ENCODE data around the gene CORO2B. TPM values are rescaled to one million over a fixed set of nuclear protein-coding genes. Genes with fewer than 3 reads are reported as not detected.

Gene CORO2B
- total RNA-seq, 3 donors from 2014 or later, result 1.3 to 4.7 (median 1.9) TPM

DNA sequence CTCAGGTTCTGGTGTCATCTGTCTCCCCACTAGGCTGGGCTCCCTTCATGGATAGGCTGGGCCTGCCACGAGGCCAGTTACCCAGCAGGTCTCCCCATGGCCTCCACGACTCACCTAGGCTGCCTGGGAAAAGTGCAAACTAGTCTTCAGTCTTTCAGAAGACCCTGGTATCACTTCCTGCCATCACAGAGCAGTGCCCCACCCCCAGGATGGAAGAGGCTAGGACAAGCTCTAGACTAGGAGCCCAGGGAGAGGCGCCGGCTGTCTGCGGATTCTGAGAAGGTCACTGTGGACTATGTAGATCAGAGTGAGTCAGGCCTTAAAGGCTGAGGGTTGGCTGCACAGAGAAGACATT is 63.7 kb downstream of the CORO2B start:
- no peak for ATAC-seq
- Histone ChIP-seq H3K4me3 (no peak overlapping the region), H3K9me3 (no peaks in the 10 kb centered on the region), H3K4me1 (ENCODE audit: low read depth) (no peaks in the 10 kb centered on the region), H3K36me3 (ENCODE audit: low read depth) (no peaks in the 10 kb centered on the region)
- TF ChIP-seq, protein P1, sequence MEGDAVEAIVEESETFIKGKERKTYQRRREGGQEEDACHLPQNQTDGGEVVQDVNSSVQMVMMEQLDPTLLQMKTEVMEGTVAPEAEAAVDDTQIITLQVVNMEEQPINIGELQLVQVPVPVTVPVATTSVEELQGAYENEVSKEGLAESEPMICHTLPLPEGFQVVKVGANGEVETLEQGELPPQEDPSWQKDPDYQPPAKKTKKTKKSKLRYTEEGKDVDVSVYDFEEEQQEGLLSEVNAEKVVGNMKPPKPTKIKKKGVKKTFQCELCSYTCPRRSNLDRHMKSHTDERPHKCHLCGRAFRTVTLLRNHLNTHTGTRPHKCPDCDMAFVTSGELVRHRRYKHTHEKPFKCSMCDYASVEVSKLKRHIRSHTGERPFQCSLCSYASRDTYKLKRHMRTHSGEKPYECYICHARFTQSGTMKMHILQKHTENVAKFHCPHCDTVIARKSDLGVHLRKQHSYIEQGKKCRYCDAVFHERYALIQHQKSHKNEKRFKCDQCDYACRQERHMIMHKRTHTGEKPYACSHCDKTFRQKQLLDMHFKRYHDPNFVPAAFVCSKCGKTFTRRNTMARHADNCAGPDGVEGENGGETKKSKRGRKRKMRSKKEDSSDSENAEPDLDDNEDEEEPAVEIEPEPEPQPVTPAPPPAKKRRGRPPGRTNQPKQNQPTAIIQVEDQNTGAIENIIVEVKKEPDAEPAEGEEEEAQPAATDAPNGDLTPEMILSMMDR (IDR thresholded peaks at IDR 0.05), result no peak
- no peak for DNase-seq
- intact Hi-C loops (cut with DNase I, micrococcal nuclease), result no loop called here

DNA sequence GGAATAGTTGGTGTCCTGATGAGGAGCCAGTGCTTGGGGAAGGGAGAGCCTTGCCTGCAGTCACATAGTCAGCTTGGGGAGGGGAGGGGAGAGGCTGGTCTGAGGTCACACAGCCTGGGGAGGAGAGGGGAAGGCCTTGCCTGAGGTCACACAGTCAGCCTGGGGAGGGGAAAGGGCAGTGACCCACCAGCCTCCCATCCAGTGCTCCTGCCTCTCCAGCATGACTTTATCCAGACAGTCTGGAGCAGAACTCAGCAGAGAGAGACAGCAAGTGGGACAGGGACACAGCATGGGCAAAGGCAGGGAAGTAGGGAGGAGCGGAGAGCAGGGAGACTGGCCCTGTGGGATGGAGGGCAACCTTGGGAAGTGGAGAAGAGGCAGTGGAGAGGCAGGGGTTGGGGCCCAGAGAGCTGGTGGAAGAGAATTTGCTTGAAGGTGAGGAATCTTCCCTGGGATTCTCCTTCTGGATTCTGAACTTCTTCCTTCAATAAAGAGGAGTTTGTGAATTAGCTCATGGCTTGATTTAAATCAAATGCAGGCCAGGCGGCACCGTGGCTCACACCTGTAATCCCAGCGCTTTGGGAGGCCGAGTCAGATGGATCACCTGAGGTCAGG is 64.5 kb downstream of the CORO2B start:
- DNase-seq (no peak), ATAC-seq (no peak)
- Histone ChIP-seq H3K4me1 (ENCODE audit: low read depth) (no peaks in the 10 kb centered on the region), H3K4me3 (no peak overlapping the region), H3K9me3 (no peaks in the 10 kb centered on the region), H3K36me3 (ENCODE audit: low read depth) (no peaks in the 10 kb centered on the region)
- TF ChIP-seq, protein P1 (IDR thresholded peaks at IDR 0.05), result no peak
- intact Hi-C loops (cut with DNase I, micrococcal nuclease), result no loop called here

DNA sequence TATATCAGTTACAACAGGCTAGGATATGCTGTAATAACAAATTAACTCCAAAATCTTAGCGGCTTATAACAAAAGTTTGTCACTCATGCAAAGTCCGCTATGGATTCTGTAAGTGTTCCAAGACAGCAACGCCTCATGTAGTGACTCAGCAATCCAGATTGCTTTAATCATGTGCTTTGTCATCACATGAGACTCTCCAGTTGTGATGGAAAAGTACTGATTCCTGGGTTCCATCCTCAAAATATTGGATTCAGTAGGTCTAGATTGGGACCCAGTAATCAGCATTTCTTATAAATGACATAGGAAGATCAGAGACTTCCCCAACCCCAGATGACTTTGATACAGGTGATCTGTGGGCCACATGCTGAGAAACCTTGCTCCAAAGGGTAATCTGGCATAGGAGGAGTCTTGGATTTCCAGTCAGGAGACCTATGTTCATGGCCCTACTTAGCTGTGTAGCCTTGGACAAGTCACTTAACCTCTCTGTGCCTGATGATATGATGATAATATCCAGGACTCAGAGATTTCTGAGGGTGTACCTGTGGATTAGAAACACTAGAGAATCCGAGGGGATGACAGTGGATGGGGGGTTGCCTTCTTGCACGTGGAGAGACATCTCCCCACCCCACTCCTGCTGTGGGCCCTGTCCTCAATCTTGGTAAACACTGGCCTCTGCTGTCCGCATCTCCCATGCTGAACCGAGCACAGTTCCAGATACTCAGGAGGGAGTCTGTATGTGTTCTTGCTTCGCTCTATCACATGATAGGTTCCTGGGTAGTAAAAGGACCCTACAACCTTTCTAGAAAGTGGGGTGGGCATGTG is 65.5 kb downstream of the CORO2B start:
- intact Hi-C loops (cut with DNase I, micrococcal nuclease), result no loop called here
- Histone ChIP-seq H3K4me1 (ENCODE audit: low read depth) (no peaks in the 10 kb centered on the region), H3K9me3 (no peaks in the 10 kb centered on the region), H3K36me3 (ENCODE audit: low read depth) (no peaks in the 10 kb centered on the region), H3K4me3 (no peak overlapping the region)
- DNase-seq (no peak), ATAC-seq (no peak)
- TF ChIP-seq, protein P1 (IDR thresholded peaks at IDR 0.05), result no peak

DNA sequence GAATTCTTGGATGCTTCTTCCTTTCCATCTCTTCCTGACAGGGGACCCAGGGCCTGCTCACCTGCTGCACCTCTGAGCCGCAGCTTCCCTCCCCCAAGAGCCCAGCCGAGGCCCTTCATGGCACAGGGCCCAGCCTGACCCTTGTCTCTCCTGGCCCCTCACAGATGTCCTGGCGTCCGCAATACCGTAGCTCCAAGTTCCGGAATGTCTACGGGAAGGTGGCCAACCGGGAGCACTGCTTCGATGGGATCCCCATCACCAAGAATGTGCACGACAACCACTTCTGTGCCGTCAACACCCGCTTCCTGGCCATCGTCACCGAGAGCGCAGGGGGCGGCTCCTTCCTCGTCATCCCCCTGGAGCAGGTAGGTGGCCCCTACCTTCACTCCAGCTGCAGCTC is 66.2 kb downstream of the CORO2B start:
- intact Hi-C loops (cut with DNase I, micrococcal nuclease), result no loop called here
- no peak for ATAC-seq
- H3K36me3 ChIP-seq (ENCODE audit: low read depth), result no peaks in the 10 kb centered on the region
- no peak for DNase-seq
- no peaks in the 10 kb centered on the region for H3K4me1 ChIP-seq (ENCODE audit: low read depth)
- no peaks in the 10 kb centered on the region for H3K9me3 ChIP-seq
- H3K4me3 ChIP-seq, result no peak overlapping the region
- TF ChIP-seq, protein P1 (IDR thresholded peaks at IDR 0.05), result no peak

DNA sequence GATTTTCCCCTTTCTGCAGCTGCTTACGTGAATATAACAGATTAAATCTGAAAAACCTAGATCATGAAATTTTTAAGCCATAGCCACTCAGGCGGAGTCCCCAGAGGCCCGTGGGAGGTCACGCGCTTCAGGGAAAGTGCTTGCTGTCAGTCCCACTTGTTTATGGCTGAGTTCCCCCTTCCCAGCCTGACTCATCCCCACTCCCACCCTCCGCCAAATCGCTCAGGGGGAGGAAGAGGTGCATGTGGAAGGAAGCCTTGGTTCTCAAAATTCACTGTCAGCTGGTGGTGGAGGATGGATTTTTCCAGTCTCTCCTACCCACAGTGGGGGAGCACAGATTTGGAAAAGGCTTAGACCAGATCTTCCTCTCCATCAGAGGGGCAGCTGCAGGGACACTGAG is 67.4 kb downstream of the CORO2B start:
- no peaks in the 10 kb centered on the region for H3K4me1 ChIP-seq (ENCODE audit: low read depth)
- TF ChIP-seq, protein P1 (IDR thresholded peaks at IDR 0.05), result no peak
- ATAC-seq, result no peak
- DNase-seq, result no peak
- H3K4me3 ChIP-seq, result no peak overlapping the region
- no peaks in the 10 kb centered on the region for H3K36me3 ChIP-seq (ENCODE audit: low read depth)
- intact Hi-C loops (cut with DNase I, micrococcal nuclease), result no loop called here
- no peaks in the 10 kb centered on the region for H3K9me3 ChIP-seq

Data from mucosa of descending colon (tissue), 3 donors.